ENCODE results near the gene FAM3A.
"Not testable (repeated sequence)": the region's sequence is repeated elsewhere in the genome, so short reads cannot be mapped to it uniquely, and the experiment has no call there.

The FAM3A gene

DNA sequence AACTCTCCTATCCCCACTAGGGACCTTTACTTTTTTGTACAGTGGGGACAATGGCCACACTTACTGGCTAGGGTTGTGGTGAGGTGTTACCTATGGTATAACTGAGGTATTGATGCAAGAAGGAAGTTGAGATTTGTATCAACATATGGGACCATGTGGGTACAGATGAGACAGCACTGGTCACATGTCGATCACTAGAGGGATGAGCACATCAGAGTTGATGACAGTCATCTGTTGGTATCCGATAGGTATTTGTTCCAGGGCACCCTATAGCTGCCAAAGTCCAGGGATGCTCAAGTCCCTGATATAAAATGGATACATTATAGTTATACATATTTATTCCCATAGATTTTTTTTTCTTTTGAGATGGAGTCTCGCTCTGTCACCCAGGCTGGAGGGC lies 13.0 kb downstream of the FAM3A start:
- no peak for DNase-seq

GRCh38 chrX:154502098-154502497 lies 13.9 kb downstream of the FAM3A start:
- no peak for DNase-seq

GRCh38 chrX:154501423-154501822 lies 14.6 kb downstream of the FAM3A start:
- DNase-seq, result not testable (repeated sequence)

DNA sequence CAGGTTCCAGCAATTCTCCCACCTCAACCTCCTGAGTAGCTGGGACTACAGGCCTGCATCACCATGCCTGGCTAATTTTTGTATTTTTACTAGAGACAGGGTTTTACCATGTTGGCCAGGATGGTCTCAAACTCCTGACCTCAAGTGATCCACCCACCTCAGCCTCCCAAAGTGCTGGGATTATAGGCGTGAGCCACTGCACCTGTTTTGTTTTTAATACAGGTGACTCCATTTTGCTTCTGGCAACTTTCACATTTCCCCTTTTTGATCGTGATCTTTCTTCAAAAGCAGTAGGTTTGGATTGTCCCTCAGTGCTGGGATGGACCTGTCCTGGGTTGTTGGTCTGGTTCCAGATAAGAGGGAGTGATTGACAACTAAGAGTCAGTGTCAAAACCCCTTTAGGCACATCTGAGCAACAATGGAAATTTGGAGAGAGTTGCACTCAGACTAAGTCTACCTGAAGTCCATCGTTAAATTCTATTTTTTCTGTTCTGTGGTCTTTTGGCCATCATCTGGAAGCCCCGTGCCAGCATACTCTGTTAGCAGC lies 19.4 kb downstream of the FAM3A start:
- not testable (repeated sequence) for DNase-seq

DNA sequence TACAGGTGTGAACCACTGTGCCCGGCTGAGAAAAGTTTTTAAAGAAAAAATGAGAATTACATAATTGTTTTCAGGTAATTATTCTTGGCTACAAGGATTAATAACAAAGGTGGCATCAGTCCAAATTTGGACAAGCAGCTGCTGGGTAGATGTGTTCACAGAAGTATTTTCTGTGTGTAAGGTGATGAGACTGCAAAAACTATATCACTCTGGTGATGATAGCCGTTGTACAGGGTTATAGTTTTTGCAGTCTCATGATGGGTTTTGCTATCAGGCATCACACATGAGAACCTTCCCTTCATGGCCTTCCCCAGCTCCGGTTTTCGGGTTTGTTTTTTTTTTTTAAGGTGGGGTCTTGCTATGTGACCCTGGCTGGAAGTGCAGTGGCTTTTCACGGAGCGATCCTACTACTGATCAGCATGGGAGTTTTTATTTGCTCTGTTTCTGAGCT lies 20.5 kb downstream of the FAM3A start:
- no peak for DNase-seq

- no peak for DNase-seq
Observed at GRCh38 chrX:154494715-154495114, 21.3 kb downstream of the FAM3A start.

DNA sequence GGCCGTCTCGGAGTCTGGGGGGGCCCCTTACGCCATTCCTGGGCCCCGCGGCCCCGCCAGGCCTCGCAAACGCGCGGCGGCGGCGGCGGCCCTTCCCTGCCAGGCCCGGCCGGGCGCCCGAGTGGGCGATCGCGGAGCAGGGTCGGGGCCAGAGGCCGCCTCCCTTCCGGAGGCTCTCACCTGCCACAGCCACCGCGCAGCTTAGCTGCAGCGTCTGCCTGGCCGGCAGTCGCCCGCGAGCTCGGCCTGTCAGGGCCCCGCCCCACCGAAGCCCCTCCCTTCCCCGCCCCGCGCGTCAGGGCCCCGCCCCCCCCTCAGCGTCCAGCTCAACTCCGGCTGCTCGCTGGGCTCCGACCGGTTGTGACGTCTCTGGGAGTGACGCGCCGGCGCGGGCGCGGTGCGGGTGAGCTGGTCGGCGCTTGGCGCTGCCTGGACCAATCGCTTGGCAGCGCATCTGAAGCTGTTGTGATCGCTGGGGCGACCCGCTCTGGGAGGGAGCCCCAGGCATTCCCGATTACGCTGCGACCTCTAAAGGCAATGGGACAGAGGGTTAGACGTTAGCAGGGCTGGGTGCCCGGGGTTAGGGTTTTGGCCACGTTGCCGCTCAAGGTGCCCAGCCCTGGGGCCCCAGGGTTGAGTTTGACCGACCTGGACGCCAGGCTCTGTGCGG lies 25.5 kb downstream of the FAM3A start, which contains the start of gene SLC10A3:
Gene SLC10A3 (minus strand): TSS at position 216 of the 670 bp plus-strand sequence. CDS start 1,689 bp downstream, outside the sequence.
- DNase-seq, result peak; percentile 83

- no peak for DNase-seq
Observed at GRCh38 chrX:154490021-154490413, 26.0 kb downstream of the FAM3A start.

GRCh38 chrX:154489182-154489581 lies 26.9 kb downstream of the FAM3A start:
- DNase-seq, result no peak

- DNase-seq, result no peak
Observed at GRCh38 chrX:154488336-154489075, 27.5 kb downstream of the FAM3A start.

DNA sequence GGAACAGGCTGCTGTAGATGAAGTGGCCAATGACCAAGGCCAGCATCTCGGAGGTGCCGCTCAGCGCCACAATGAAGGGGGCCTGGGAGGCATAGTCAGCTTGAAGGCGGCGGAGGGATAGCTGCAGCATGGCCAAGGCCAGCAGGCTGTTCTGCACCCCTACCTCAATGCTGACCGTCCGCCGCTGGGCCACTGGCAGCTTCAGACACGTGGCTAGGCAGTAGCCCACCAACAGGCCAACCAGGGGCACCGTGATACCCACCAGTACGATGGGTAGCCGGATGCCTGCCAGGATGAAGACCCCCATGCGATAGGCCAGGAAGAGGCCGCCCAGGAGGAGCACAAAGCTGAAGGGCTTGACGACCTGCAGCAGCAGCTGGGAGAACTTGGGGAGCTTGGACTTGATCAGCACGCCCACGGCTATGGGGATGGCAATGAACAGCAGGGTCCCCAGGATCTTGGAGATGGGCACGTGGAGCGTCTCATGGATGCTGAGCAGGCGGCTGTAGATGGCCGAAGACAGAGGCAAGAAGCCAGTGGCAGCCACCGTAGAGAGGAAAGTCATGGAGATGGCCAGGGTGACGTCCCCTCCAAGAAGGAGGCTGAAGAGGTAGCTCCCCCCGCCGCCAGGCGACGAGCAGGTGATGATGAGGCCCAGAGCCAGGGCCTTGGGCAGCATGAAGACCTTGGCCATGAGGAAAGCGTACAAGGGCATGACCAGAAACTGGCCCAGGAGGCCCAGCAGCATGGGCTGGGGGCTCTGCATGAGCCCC lies 28.3 kb downstream of the FAM3A start:
- no peak for DNase-seq

DNA sequence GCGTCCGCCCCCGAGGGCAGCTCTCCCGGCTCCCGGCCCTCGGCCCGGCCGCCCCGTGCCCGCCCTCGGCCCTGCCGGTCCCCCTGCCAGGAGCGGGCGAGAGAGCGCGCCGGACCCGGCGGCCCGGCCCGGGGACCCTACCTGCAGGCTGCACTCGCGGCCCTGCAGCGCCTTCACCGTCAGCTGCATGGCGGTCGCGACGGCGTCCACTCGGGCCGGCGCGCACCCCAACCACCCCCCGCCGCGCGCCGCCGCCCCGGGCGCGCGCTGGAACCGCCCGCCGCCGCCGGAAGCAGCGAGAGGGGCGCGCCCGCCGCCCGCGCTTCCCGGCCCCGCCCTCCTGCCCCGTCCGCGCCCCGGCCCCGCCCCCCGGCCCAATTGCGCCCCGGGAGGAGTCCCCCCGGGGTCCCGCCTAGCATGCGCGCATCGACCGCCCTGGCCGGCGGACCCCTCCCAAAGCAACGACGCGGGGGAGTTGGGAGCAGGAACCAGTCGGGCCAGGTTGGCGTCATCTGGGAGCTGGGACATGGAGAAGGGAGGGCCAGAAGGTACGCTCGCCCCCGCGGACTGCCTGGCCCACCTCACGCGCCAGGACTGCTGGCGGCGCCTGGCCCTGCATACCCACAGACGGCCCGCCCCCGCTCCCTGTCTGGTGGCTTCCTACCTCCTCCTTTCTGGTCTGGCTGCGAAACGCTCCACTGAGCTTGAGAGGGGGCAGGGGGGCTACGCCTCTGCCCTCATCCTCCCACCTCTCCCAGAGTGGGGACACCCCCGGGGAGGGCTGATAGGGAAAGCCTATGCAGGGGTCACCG lies 29.4 kb downstream of the FAM3A start, which contains the start of gene UBL4A:
Gene UBL4A (minus strand): TSS at position 220 of the 812 bp plus-strand sequence. CDS start 31 bp downstream, at position 189.
- no peak for DNase-seq

DNA sequence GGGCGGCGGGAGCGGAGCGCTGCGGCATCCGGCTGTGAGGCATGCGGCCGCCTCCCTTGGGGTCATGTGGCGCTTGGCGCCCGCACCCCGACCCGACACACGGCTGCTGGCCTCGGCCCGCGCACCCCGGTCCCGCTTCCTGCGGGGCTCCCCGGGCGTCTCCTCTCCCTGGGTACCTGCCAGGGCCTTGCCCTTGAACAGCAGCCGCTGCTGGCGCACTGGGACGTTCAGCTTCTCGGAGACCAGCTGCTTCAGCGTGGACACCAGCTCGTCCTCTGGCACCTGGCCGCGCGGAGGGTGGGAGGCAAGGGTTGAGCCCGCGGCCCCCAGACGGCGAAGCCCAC lies 30.0 kb downstream of the FAM3A start:
- DNase-seq, result no peak

DNA sequence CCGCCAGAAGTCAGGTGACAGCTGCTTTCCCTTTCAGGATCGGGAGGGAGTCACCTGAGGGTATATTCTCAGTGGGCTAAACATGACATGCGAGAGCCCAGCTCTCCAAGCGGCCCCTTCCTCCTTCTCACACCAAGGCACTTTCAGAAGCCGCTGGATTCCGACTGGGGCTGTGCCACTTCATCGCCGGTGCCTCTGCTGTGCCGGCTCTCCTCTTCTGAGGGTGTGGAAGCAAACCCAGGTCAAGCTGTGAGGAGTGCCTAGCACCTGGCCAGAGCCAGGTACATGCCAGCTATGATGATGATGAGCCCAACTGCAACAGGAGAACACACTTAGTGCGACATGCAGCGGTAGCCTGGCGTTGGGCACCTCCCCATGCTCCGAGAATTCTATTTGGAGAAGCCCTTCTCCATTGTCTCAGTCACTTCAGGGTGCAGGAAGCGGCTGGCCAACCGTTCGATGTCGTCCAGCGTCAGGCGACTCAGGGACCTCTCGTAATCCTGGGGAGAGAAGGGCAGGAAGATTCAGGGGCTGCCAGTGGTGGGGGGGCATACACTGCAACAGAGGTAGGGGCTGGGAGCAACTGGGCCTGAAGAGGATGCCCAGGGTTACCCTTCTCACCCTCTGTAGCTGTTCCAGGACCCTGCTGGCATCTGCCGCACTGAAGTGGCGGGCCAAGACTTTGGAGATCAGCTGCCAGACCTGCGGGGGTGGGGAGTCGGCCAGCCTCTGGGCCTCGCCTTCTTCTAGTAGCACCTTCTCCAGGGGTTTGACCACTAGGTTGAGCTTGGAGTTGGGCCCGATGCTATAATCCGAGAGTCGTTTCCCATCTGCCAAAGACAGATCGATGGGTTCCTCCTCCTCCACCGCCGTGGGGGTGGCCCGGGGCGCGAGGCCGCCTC lies 30.6 kb downstream of the FAM3A start:
- DNase-seq, result no peak

DNA sequence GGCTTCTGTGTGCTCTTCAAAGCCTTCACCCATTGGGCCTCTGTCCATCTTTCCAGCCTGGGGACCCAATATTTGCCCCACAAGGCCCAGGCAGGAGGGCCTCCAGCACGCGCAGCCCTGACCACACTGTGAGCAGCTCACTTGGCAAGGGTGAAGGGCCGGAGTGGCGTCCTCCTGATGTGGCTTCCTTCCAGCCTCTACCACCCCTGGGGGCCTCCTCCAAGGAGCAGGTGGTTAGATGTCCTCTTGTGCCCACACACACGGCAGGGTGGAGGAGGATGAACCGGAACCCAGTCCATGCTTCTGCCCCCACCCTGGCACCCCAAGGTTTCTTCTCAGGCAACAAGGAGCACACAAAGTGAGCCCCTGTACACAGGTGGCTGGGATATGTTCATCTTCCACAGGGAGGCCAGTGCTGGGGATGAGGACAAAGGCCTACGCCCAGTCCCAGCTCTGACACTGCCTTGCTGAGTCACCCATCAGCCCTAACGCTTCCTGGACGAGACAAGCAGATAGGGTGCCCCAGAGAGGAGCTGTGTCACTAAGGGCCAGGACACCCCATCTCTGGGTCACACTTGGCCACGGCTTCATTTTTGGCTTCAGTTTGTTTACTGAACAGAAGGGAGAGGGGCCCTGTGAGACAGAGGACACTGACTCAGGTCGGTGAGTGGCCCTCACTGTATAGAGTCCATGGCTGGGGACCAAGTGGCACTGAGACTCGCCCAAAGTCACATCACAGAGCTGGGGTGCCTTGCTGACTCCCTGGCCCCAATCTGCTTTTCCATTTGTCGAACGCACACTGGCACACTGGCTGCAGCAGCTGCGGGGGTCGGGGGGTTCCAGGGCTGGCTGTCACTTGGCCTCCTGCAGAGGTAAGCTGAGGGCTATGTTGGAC lies 31.5 kb downstream of the FAM3A start:
- DNase-seq, result no peak

GRCh38 chrX:154483325-154483724 lies 32.7 kb downstream of the FAM3A start:
- DNase-seq, result no peak

- DNase-seq, result no peak
Observed at GRCh38 chrX:154482786-154483185, 33.2 kb downstream of the FAM3A start.

GRCh38 chrX:154481911-154482601 lies 34.0 kb downstream of the FAM3A start:
- no peak for DNase-seq

DNA sequence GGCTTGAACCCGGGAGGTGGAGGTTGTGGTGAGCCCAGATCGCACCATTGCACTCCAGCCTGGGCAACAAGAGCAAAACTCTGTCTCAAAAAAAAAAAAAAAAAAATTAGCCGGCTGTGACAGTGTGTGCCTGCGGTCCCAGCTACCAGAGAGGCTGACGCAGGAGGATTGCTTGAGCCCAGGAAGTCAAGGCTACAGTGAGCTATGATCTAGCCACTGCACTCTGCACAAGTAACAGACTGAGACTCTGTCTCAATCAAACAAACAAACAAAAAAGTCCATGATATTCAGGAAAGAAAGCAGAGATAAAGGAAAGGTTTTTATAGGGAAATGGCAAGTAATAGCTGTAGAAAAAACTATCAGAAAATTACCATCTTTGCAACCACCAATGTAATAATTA lies 34.8 kb downstream of the FAM3A start:
- DNase-seq, result no peak
